ENCODE data around the gene CEBPZ.

CEBPZ gene

GRCh38 chr2:37267685-37268084, 36.3 kb upstream of the CEBPZ start:
- DNase-seq (ENCODE audit: low read depth in 2 of 2), result no peak
- TF ChIP-seq CTCF (IDR thresholded peaks at IDR 0.05; ENCODE audit: low read depth, low read length), result no peak
- no peak overlapping the region for H3K4me3 ChIP-seq (replicated peaks in 1 of 2; ENCODE audit: low read depth in 2 of 2, low read length in 2 of 2)

GRCh38 chr2:37263839-37264238, 32.4 kb upstream of the CEBPZ start:
- H3K4me3 ChIP-seq (replicated peaks in 1 of 2; ENCODE audit: low read depth in 2 of 2, low read length in 2 of 2), result no peak overlapping the region
- TF ChIP-seq CTCF (IDR thresholded peaks at IDR 0.05; ENCODE audit: low read depth, low read length), result no peak
- no peak for DNase-seq (ENCODE audit: low read depth in 2 of 2)

- DNase-seq (ENCODE audit: low read depth in 2 of 2), result no peak
- TF ChIP-seq CTCF (IDR thresholded peaks at IDR 0.05; ENCODE audit: low read depth, low read length), result no peak
- H3K4me3 ChIP-seq (replicated peaks in 1 of 2; ENCODE audit: low read depth in 2 of 2, low read length in 2 of 2), result no peak overlapping the region
These were observed 31.1 kb upstream of the CEBPZ start for GRCh38 chr2:37262522-37262921.

GRCh38 chr2:37250869-37251740, 19.7 kb upstream of the CEBPZ start:
- TF ChIP-seq CTCF (IDR thresholded peaks at IDR 0.05; ENCODE audit: low read depth, low read length), result no peak
- H3K4me3 ChIP-seq (replicated peaks in 1 of 2; ENCODE audit: low read depth in 2 of 2, low read length in 2 of 2), result no peak overlapping the region
- no peak for DNase-seq (ENCODE audit: low read depth in 2 of 2)

- no peak for DNase-seq (ENCODE audit: low read depth in 2 of 2)
These were observed 14.8 kb upstream of the CEBPZ start for GRCh38 chr2:37246205-37246604.

GRCh38 chr2:37244755-37245154, 13.4 kb upstream of the CEBPZ start:
- no peak for TF ChIP-seq CTCF (IDR thresholded peaks at IDR 0.05; ENCODE audit: low read depth, low read length)
- no peak for DNase-seq (ENCODE audit: low read depth in 2 of 2)
- H3K4me3 ChIP-seq (replicated peaks in 1 of 2; ENCODE audit: low read depth in 2 of 2, low read length in 2 of 2), result no peak overlapping the region

More at GRCh38 chr2:37246205-37246604, 14.8 kb upstream of the CEBPZ start:
- H3K4me3 ChIP-seq (replicated peaks in 1 of 2; ENCODE audit: low read depth in 2 of 2, low read length in 2 of 2), result no peak overlapping the region
- TF ChIP-seq CTCF (IDR thresholded peaks at IDR 0.05; ENCODE audit: low read depth, low read length), result no peak

All from cardiac fibroblast (primary cell).